HEK293T (cell line): ENCODE measurements around the gene FBLN2.

Experiments
- CTCF ChIA-PET: fragments of 350-600 bp; formaldehyde crosslinking; extraction: SDS; loops from one replicate; lab custom pipeline; 2021; ENCODE audit warnings: antibody characterized with exemption, inconsistent platforms; lab: Yijun Ruan, JAX
- POLR2A ChIA-PET: fragments of 350-600 bp; formaldehyde crosslinking; extraction: SDS; loops from one replicate; lab custom pipeline; 2020; ENCODE audit warnings: antibody characterized with exemption, inconsistent platforms; lab: Yijun Ruan, JAX
- DNase-seq: peaks from one replicate; pipeline ENCODE4 v3.0.0; 2012; ENCODE audit warnings: mixed read lengths; ENCODE audit errors: extremely low spot score
- ARNT ChIP-seq: fragments of 450-650 bp; IDR thresholded peaks from 2 replicates; pipeline ENCODE4 v1.6.1; 2017; ENCODE audit warnings: mild to moderate bottlenecking
- BHLHE40 ChIP-seq: fragments of 450-650 bp; IDR thresholded peaks from 2 replicates; pipeline ENCODE4 v1.6.1; 2016; ENCODE audit warnings: mild to moderate bottlenecking, moderate library complexity, borderline replicate concordance
- CTBP1 ChIP-seq: fragments of 450-650 bp; IDR thresholded peaks from 2 replicates; pipeline ENCODE4 v1.6.1; 2016; ENCODE audit warnings: borderline replicate concordance
- ELF4 ChIP-seq: fragments of 450-650 bp; IDR thresholded peaks from 2 replicates; pipeline ENCODE4 v1.6.1; 2017; ENCODE audit warnings: antibody characterized with exemption
- FOXA1 ChIP-seq: fragments of 450-650 bp; IDR thresholded peaks from 2 replicates; pipeline ENCODE4 v1.6.1; 2016; ENCODE audit warnings: mild to moderate bottlenecking
- FOXK2 ChIP-seq: fragments of 450-650 bp; IDR thresholded peaks from 2 replicates; pipeline ENCODE4 v1.6.1; 2016; ENCODE audit warnings: mild to moderate bottlenecking
- FOXM1 ChIP-seq: fragments of 450-650 bp; IDR thresholded peaks from 2 replicates; pipeline ENCODE4 v1.6.1; 2017; ENCODE audit warnings: mild to moderate bottlenecking, borderline replicate concordance
- HDGF ChIP-seq: fragments of 450-650 bp; IDR thresholded peaks from 2 replicates; pipeline ENCODE4 v1.6.1; 2017; ENCODE audit warnings: antibody characterized with exemption, borderline replicate concordance
- L3MBTL2 ChIP-seq: fragments of 450-650 bp; conservative IDR thresholded peaks from 2 replicates; pipeline ENCODE4 v1.6.1; 2016; ENCODE audit warnings: mild to moderate bottlenecking
- LEF1 ChIP-seq: fragments of 450-650 bp; IDR thresholded peaks from 2 replicates; pipeline ENCODE4 v1.6.1; 2017; ENCODE audit warnings: mild to moderate bottlenecking, borderline replicate concordance
- NFRKB ChIP-seq: fragments of 450-650 bp; IDR thresholded peaks from 2 replicates; pipeline ENCODE4 v1.6.1; 2016; ENCODE audit warnings: mild to moderate bottlenecking, moderate library complexity
- SP1 ChIP-seq: fragments of 450-650 bp; IDR thresholded peaks from 2 replicates; pipeline ENCODE4 v1.6.1; 2017
- SUZ12 ChIP-seq: fragments of 450-650 bp; IDR thresholded peaks from 2 replicates; pipeline ENCODE4 v1.6.1; 2016; ENCODE audit warnings: mild to moderate bottlenecking
- TARDBP ChIP-seq: fragments of 450-650 bp; IDR thresholded peaks from 2 replicates; pipeline ENCODE4 v1.6.1; 2016
- ZNF384 ChIP-seq: fragments of 450-650 bp; IDR thresholded peaks from 2 replicates; pipeline ENCODE4 v1.6.1; 2016
- TF ChIP-seq, protein P1 (sequence below): fragments of 450-650 bp; IDR thresholded peaks from 2 replicates; pipeline ENCODE4 v1.6.1; 2016

Gene FBLN2

DNA sequence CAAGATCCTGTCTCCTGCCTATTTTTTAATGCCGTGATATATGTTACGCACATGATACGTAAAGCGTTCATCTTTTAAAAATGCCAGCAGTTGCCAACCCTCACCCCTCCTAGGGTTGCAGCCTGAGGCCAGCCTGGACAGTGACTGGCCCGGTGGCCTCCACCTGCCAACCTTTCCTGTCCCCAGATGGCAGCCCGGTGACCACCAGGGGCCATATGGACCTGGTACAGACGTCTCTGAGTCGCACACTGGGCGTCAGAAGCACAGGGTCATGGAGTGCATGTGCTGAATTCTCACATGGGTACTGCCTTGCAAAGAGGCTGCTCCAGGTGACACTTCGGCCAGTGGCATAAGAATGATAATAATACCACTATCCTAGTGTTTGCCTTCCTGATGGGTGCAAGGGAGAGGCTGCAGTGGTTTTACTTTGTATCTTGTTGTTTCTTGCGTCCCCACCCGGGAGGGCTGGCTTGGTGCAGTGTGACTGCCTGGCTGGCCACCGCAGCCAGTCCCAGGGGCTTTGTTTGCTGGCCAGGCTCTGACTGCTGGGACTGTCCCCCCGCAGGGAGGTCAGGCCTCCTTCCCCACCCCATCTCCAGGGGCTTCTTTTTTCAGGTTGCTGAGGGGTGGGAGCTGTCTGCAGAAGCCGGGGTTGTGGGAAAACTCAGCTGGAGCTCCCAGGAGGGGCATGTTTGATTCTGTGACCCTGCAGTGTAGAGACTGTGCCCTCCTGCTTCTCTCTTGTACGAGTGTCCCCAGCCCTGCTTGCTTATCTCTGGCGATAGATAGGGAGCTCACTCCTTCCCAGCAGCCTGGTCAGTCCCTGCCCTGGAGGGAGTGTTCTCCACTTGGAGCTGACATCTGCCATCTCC is 16.9 kb downstream of the FBLN2 start:
- CTCF ChIA-PET: interaction anchor here (0.6 kb wide), 1 partner anchor 83 kb away, joined by 3 read pairs; no protein-coding TSS in a partner anchor

DNA sequence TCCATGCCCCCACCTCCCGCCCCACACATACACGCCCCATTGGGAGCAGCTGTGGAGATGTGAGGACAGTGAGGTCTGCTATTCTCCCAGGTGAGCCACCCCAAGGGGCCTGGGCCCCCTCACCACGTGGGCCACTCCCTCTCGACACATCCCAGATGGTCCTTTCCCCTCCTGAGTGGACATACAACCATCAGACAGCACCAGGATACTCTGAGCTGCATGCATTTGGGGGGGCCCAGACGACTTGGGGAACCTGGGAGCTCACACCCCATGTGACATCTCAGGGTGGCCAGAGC is 17.5 kb downstream of the FBLN2 start:
- CTCF ChIA-PET: interaction anchor here (0.6 kb wide), 1 partner anchor 82 kb away, joined by 3 read pairs; no protein-coding TSS in a partner anchor
- POLR2A ChIA-PET: no interaction called here
- no peak for DNase-seq
- TF ChIP-seq ARNT (no peak), SP1 (no peak), L3MBTL2 (no peak), LEF1 (no peak), NFRKB (no peak), CTBP1 (no peak), FOXA1 (no peak), ELF4 (no peak), FOXK2 (no peak), TARDBP (no peak), BHLHE40 (no peak), HDGF (no peak), FOXM1 (no peak), SUZ12 (no peak), ZNF384 (no peak)
- TF ChIP-seq, protein P1, sequence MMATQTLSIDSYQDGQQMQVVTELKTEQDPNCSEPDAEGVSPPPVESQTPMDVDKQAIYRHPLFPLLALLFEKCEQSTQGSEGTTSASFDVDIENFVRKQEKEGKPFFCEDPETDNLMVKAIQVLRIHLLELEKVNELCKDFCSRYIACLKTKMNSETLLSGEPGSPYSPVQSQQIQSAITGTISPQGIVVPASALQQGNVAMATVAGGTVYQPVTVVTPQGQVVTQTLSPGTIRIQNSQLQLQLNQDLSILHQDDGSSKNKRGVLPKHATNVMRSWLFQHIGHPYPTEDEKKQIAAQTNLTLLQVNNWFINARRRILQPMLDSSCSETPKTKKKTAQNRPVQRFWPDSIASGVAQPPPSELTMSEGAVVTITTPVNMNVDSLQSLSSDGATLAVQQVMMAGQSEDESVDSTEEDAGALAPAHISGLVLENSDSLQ: no peak

More for the DNA sequence above, 16.9 kb downstream of the FBLN2 start:
- TF ChIP-seq, protein P1: no peak
- no peak for TF ChIP-seq ARNT
- TF ChIP-seq ZNF384: no peak
- TF ChIP-seq BHLHE40: no peak
- no peak for TF ChIP-seq FOXA1
- TF ChIP-seq LEF1: no peak
- no peak for TF ChIP-seq SUZ12
- TF ChIP-seq HDGF: no peak
- TF ChIP-seq ELF4: no peak
- TF ChIP-seq NFRKB: no peak
- POLR2A ChIA-PET: no interaction called here
- no peak for DNase-seq

DNA sequence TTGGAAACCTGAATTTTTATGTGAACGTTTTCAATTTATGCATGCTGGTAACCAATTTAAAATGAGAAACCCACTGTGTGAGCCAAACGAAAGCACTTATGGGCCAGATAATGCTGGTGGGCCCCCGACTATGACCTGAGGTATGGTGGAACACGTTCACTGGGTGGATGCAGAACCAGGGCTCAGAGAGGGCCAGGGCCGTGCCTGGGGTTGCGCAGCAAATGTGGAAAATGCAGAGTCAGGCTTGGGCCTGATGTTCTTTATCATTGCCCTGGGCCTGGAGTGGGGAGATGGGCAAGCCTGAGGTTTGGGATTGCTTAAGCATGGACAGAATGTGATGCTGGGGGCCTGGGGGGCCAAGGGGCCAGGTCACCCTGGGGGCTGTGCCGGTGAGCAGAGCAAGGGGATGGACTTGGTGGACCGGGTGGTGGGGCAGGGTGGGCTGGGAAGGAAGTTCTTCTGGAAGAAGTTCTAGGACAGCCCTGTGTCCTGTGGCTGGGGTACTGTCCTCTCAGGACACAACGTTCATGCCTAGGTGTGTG is 17.9 kb downstream of the FBLN2 start:
- CTCF ChIA-PET: no interaction called here
- POLR2A ChIA-PET: no interaction called here
- DNase-seq: no peak
- no peak for TF ChIP-seq L3MBTL2
- no peak for TF ChIP-seq FOXA1
- no peak for TF ChIP-seq SUZ12
- no peak for TF ChIP-seq ELF4

DNA sequence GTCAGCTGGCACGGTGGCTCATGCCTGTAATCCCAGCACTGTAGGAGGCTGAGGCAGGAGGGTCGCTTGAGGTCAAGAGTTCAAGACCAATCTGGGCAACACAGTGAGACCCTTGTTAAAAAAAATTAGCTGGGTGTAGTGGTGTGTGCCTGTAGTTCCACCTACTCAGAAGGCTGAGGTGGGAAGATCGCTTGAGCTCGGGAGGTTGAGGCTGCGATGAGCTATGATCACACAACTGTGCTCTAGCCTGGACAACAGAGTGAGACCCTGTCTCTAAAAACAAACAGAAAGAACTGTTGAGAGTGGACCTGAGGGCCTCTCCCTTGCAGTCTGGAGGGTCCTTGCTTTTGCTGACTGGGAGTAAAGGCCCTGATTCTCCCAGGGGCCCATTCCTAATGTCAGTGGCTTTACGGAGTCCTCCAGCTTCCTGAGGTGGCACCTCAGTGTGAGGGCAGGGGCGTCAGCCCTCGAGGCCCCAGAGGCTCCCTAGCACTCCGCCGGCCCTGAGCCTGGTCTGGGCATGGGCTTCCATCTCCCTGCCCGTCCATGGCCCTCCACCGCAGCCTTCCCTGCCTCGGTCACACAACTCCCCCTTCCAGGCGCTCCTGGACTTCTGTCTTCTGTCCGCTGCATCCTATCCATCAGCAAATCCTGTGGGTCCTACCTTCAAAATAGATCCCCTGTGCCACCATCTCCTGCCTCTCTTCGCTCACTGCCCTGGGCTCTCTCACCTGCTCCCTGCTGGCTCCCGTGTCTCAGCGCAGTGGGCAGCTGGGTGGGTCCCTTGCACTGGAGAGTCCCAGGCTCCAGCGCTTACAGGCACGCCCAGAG is 19.0 kb downstream of the FBLN2 start:
- no peak for TF ChIP-seq ZNF384
- no peak for TF ChIP-seq SUZ12
- no peak for TF ChIP-seq L3MBTL2
- no peak for TF ChIP-seq TARDBP
- TF ChIP-seq LEF1: no peak
- no peak for TF ChIP-seq ARNT
- no peak for TF ChIP-seq NFRKB
- TF ChIP-seq, protein P1: no peak
- TF ChIP-seq BHLHE40: no peak
- TF ChIP-seq FOXA1: no peak
- TF ChIP-seq HDGF: no peak
- no peak for TF ChIP-seq SP1
- TF ChIP-seq CTBP1: no peak
- DNase-seq: no peak
- ChIA-PET POLR2A (no interaction called here), CTCF (no interaction called here)

DNA sequence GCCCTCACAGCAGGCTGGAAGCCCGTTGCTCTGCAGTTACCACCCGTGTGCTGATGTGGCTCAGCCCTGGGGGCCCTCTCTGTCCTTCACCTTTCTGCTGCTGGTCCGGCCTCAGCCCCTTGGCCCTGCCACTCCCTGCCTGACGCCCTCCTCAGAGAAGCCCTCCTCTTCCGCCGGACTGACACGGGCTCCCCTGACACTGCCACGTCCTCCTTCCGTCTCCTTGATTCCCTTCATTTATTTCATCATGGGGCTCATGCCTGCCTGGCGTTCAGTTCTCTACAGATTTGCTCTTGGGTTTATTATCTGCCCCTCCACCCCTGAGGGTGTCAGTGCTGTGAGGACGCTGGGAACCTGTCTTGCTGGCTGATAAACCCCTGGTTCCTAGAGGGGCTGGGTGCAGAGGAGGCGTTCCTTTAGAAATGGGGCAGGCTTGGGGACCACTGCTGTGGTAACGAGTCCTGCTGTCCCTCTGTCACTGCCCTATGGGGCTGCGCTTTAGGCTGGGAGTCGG is 19.6 kb downstream of the FBLN2 start:
- CTCF ChIA-PET: no interaction called here
- no peak for DNase-seq
- POLR2A ChIA-PET: no interaction called here
- TF ChIP-seq CTBP1: no peak

DNA sequence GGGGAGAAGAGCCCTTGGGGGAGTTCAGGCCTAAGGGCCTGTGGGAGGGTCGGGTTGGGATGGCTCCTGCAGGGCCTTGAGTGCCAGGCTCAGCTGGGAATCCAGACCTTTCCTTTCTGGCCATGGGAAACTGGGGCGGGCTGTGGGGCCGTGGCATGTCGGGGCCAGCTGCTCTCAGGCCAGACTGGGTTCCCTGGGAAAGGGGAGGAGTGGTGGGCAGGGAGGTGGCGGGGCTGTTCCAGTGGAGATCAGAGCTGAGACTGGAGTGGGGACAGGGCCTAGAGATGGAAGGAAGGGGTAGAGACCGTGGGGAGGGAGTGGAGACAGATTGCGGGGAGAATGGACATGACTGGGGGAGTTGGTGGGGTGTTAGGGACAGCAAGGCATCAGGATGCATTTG is 20.3 kb downstream of the FBLN2 start:
- CTCF ChIA-PET: no interaction called here
- DNase-seq: no peak
- POLR2A ChIA-PET: no interaction called here
- no peak for TF ChIP-seq LEF1
- TF ChIP-seq SUZ12: no peak
- no peak for TF ChIP-seq L3MBTL2
- TF ChIP-seq TARDBP: no peak
- TF ChIP-seq ZNF384: no peak
- no peak for TF ChIP-seq BHLHE40
- no peak for TF ChIP-seq HDGF
- no peak for TF ChIP-seq ARNT
- TF ChIP-seq, protein P1: no peak
- TF ChIP-seq ELF4: no peak
- no peak for TF ChIP-seq SP1
- no peak for TF ChIP-seq NFRKB
- TF ChIP-seq FOXM1: no peak
- no peak for TF ChIP-seq CTBP1
- no peak for TF ChIP-seq FOXA1
- TF ChIP-seq FOXK2: no peak
